Measurements from ENCODE around the gene TBC1D16. TPM values are rescaled to one million over a fixed set of nuclear protein-coding genes. Genes with fewer than 3 reads are reported as not detected.
A peak's percentile ranks its signal among the peaks of the same experiment; 100 is the strongest.

TBC1D16 gene
- 0.25 and 0.32 TPM in 2 replicates for total RNA-seq (2013; cell fraction: nucleolus; rRNA removed)
- total RNA-seq (2014; rRNA removed) (0.05 and 0.06 TPM in 2 replicates), total RNA-seq (2014; rRNA removed; fragmentation: Illumina TruSeq; extraction: Trizol) (0.04 TPM in 1 of 2 replicates, not detected in the other), total RNA-seq (2021) (0.10 and 0.13 TPM in 2 replicates), polyA plus RNA-seq (2011; rRNA removed) (0.06 and 0.11 TPM in 2 replicates), polyA plus RNA-seq (2014; fragmentation: Illumina TruSeq; extraction: Trizol) (not detected in 2 replicates), polyA plus RNA-seq (2014; fragmentation: Nextera tagmentation; extraction: Ambion mirVana) (not detected), polyA plus RNA-seq (2014; rRNA removed) (0.01 TPM in 2 replicates), polyA plus RNA-seq (2016; fragmentation: Nextera tagmentation; extraction: Ambion mirVana) (under 1 TPM; 0.05 to 0.13 TPM), polyA minus RNA-seq (2011; rRNA and poly(A)+ RNA removed) (0.15 and 0.37 TPM in 2 replicates), Bru-seq, nascent RNA (percentile 17 among the genes with signal in this experiment), BruChase-seq, experiment 1, labeled RNA remaining after a 6-hour chase (percentile 18 among the genes with signal in this experiment), BruChase-seq, experiment 2, labeled RNA remaining after a 2-hour chase (percentile 22 among the genes with signal in this experiment)
- 0.09 TPM for polyA plus RNA-seq (2011; ENCODE audit: low read depth)
- 0.03 and 0.17 TPM in 2 replicates for polyA plus RNA-seq (2011; cell fraction: cytosol; rRNA removed)
- 0.15 and 0.21 TPM in 2 replicates for polyA plus RNA-seq (2011; cell fraction: nucleus; rRNA removed)
- polyA plus RNA-seq (2012), result 0.09 and 0.13 TPM in 2 replicates
- polyA minus RNA-seq (2011; cell fraction: cytosol; rRNA and poly(A)+ RNA removed), result 0.21 TPM in 1 of 2 replicates, not detected in the other
- polyA minus RNA-seq (2011; cell fraction: nucleus; rRNA and poly(A)+ RNA removed), result 0.12 and 0.19 TPM in 2 replicates
- long read RNA-seq, experiment 1, result 0 reads
- long read RNA-seq, experiment 2, result 0 reads

- no peak for ATAC-seq
- Histone ChIP-seq H3K9me3 (replicated peaks; ENCODE audit: control insufficient read depth, insufficient read depth, low read length) (no peaks in the 10 kb centered on the region), H3K79me2 (ENCODE audit: control insufficient read depth, insufficient read depth, low read length) (no peaks in the 10 kb centered on the region), H3K27me3 (replicated peaks in 1 of 2; ENCODE audit: control insufficient read depth in 2 of 2, insufficient read depth in 2 of 2, low read length in 1 of 2) (peaks cover 3 to 4% of the 10 kb centered on the region in 2 experiments; a peak in 3 of 4 replicates), H3K27ac (ENCODE audit: control insufficient read depth, insufficient read depth) (no peak within 1 kb of the TSS), H2AFZ (ENCODE audit: control insufficient read depth, low read depth, low read length) (peak within 1 kb of the TSS; percentile 66), H4K20me1 (ENCODE audit: control insufficient read depth, insufficient read depth) (no peaks in the 10 kb centered on the region; the same call in 1 of the 2 replicates), H3K9ac (ENCODE audit: control insufficient read depth, insufficient read depth, low read length) (no peak within 1 kb of the TSS; the same call in 1 of the 2 replicates), H3K4me2 (ENCODE audit: control insufficient read depth, insufficient read depth) (peak within 1 kb of the TSS; percentile 89), H3K4me1 (ENCODE audit: control insufficient read depth, insufficient read depth, low read length) (no peaks in the 10 kb centered on the region), H3K36me3 (ENCODE audit: control insufficient read depth in 2 of 2, insufficient read depth in 2 of 2, low read length in 1 of 2) (no peaks in the 10 kb centered on the region), H3K4me3 (peak within 1 kb of the TSS; percentile 74; the same call in 1 of the 2 replicates)
- TF ChIP-seq TAF1 (IDR thresholded peaks at IDR 0.05; ENCODE audit: borderline replicate concordance, low read depth, low read length) (no peak), NBN (IDR thresholded peaks at IDR 0.05) (no peak), MEF2B (IDR thresholded peaks at IDR 0.05; ENCODE audit: partially characterized antibody, poor library complexity, severe bottlenecking) (no peak), IRF4 (IDR thresholded peaks at IDR 0.05; ENCODE audit: low read depth, low read length) (no peak), SP1 (IDR thresholded peaks at IDR 0.05; ENCODE audit: low read depth, low read length) (no peak), MAX (IDR thresholded peaks at IDR 0.05; ENCODE audit: low read depth, low read length) (no peak), RCOR1 (conservative IDR thresholded peaks at IDR 0.05; ENCODE audit: low read depth, low read length) (no peak), RAD21 (IDR thresholded peaks at IDR 0.05; ENCODE audit: insufficient read depth, low read depth, low read length) (no peak), EGR1 (IDR thresholded peaks at IDR 0.05; ENCODE audit: borderline replicate concordance in 1 of 2, low read depth in 2 of 2, low read length in 2 of 2) (no peak), CEBPB (IDR thresholded peaks at IDR 0.05; ENCODE audit: borderline replicate concordance in 1 of 2, low read depth in 2 of 2, low read length in 2 of 2) (no peak), MTA2 (IDR thresholded peaks at IDR 0.05; ENCODE audit: low read depth) (no peak)
- no peak for DNase-seq (ENCODE audit: low read depth, low spot score)
- 0% methylated on average over 4 of the region's 46 CpGs for WGBS (ENCODE audit: insufficient coverage, insufficient replicate concordance, low lambda C conversion rate, missing lambda C conversion rate)
- in situ Hi-C loops (cut with MboI) (no loop called here), intact Hi-C loops (cut with micrococcal nuclease; ENCODE audit: unreplicated experiment) (no loop called here)
- BruUV-seq (replicated peaks), result no TSS peak
- ChIA-PET POLR2A (no interaction called here), CTCF (no interaction called here), SMC1A (ENCODE audit: uncharacterized antibody, unreplicated experiment) (no interaction called here), RAD21 (ENCODE audit: unreplicated experiment) (no interaction called here)
- FAIRE-seq, result no peak
These were observed at the start of gene TBC1D16 for GRCh38 chr17:80035687-80035936. Gene TBC1D16 (minus strand): TSS chr17:80035872. CDS start chr17:80013547, 22,325 bp downstream.

All from GM12878 (cell line).